ES-I3 (cell line): ENCODE data around the gene ZNF765.
A peak's percentile ranks its signal among the peaks of the same experiment; 100 is the strongest.
"Not testable (repeated sequence)": the region's sequence is repeated elsewhere in the genome, so short reads cannot be mapped to it uniquely, and the experiment has no call there.

Experiments
- H3K36me3 ChIP-seq: 2 replicates; pipeline ENCODE4 v1.6.1; 2013; ENCODE audit warnings: mild to moderate bottlenecking, low read length, control low read depth, moderate library complexity; ENCODE audit not compliant: insufficient read depth
- H3K4me1 ChIP-seq: 2 replicates; pipeline ENCODE4 v1.6.1; 2013; ENCODE audit warnings: mild to moderate bottlenecking, control low read depth, low read length; ENCODE audit not compliant: insufficient read depth
- H3K9ac ChIP-seq: 2 replicates; pipeline ENCODE4 v1.6.1; 2013; ENCODE audit warnings: low read depth, mild to moderate bottlenecking, low read length, moderate library complexity
- H3K9me3 ChIP-seq: 2 replicates; pipeline ENCODE4 v1.6.1; 2013; ENCODE audit warnings: mild to moderate bottlenecking, low read length, moderate library complexity; ENCODE audit not compliant: control insufficient read depth, insufficient read depth

ZNF765 gene

GRCh38 chr19:53394974-53395839 lies at the start of gene ZNF765:
TSS of gene ZNF765 (plus strand) at chr19:53395149. CDS start at chr19:53398016, 2,867 bp downstream.
- Histone ChIP-seq H3K36me3 (no peaks in the 10 kb centered on the region), H3K4me1 (no peaks in the 10 kb centered on the region), H3K9me3 (no peaks in the 10 kb centered on the region), H3K9ac (peak within 1 kb of the TSS; percentile 87)

GRCh38 chr19:53355739-53356138 lies 39.2 kb upstream of the ZNF765 start:
- Histone ChIP-seq H3K9me3 (peaks cover 14% of the 10 kb centered on the region), H3K36me3 (peaks cover 25% of the 10 kb centered on the region), H3K9ac (no peak overlapping the region), H3K4me1 (no peaks in the 10 kb centered on the region)

- H3K36me3 ChIP-seq: peaks cover 3% of the 10 kb centered on the region
- H3K9me3 ChIP-seq: peaks cover 7% of the 10 kb centered on the region; the same call in 1 of the 2 replicates
- H3K4me1 ChIP-seq: no peaks in the 10 kb centered on the region
- no peak overlapping the region; the same call in 1 of the 2 replicates for H3K9ac ChIP-seq
These were observed 36.9 kb upstream of the ZNF765 start for GRCh38 chr19:53357821-53358581.

GRCh38 chr19:53360056-53360455 lies 34.9 kb upstream of the ZNF765 start:
- not testable (repeated sequence) for H3K9me3 ChIP-seq, H3K9ac ChIP-seq, H3K36me3 ChIP-seq, H3K4me1 ChIP-seq

GRCh38 chr19:53365134-53365898 lies 29.6 kb upstream of the ZNF765 start, which contains the start of gene ZNF525:
TSS of gene ZNF525 (plus strand) at chr19:53365705. CDS start at chr19:53372282, 6,577 bp downstream.
- no peaks in the 10 kb centered on the region; the same call in 1 of the 2 replicates for H3K4me1 ChIP-seq
- H3K36me3 ChIP-seq: no peaks in the 10 kb centered on the region
- H3K9ac ChIP-seq: peak within 1 kb of the TSS; percentile 98
- no peaks in the 10 kb centered on the region for H3K9me3 ChIP-seq

- H3K9ac ChIP-seq: peak overlapping the region; percentile 98
- H3K9me3 ChIP-seq: no peaks in the 10 kb centered on the region
- no peaks in the 10 kb centered on the region; the same call in 1 of the 2 replicates for H3K4me1 ChIP-seq
- H3K36me3 ChIP-seq: no peaks in the 10 kb centered on the region
These were observed 29.0 kb upstream of the ZNF765 start for GRCh38 chr19:53365899-53366493.

- Histone ChIP-seq H3K4me1 (peaks cover 5% of the 10 kb centered on the region), H3K9ac (no peak overlapping the region), H3K9me3 (no peaks in the 10 kb centered on the region), H3K36me3 (peaks cover 14% of the 10 kb centered on the region)
These were observed 22.8 kb upstream of the ZNF765 start for GRCh38 chr19:53372196-53372595.

- H3K9me3 ChIP-seq: peaks cover 6% of the 10 kb centered on the region; the same call in 1 of the 2 replicates
- no peak overlapping the region for H3K9ac ChIP-seq
- H3K36me3 ChIP-seq: peaks cover 21% of the 10 kb centered on the region
- H3K4me1 ChIP-seq: peaks cover 5% of the 10 kb centered on the region; the same call in 1 of the 2 replicates
These were observed 20.7 kb upstream of the ZNF765 start for GRCh38 chr19:53374288-53374687.

- H3K36me3 ChIP-seq: peaks cover 21% of the 10 kb centered on the region
- peaks cover 7% of the 10 kb centered on the region; the same call in 1 of the 2 replicates for H3K9me3 ChIP-seq
- no peak overlapping the region for H3K9ac ChIP-seq
- peaks cover 5% of the 10 kb centered on the region; the same call in 1 of the 2 replicates for H3K4me1 ChIP-seq
These were observed 20.2 kb upstream of the ZNF765 start for GRCh38 chr19:53374743-53375142.

GRCh38 chr19:53381376-53381775 lies 13.6 kb upstream of the ZNF765 start:
- H3K4me1 ChIP-seq: no peaks in the 10 kb centered on the region
- no peak overlapping the region for H3K9ac ChIP-seq
- H3K9me3 ChIP-seq: peaks cover 34% of the 10 kb centered on the region
- peaks cover 42% of the 10 kb centered on the region for H3K36me3 ChIP-seq

GRCh38 chr19:53388168-53388567 lies 6.8 kb upstream of the ZNF765 start:
- Histone ChIP-seq H3K9ac (no peak overlapping the region), H3K9me3 (peaks cover 12% of the 10 kb centered on the region), H3K4me1 (no peaks in the 10 kb centered on the region), H3K36me3 (peaks cover 9% of the 10 kb centered on the region; the same call in 1 of the 2 replicates)

- Histone ChIP-seq H3K4me1 (no peaks in the 10 kb centered on the region), H3K9ac (no peak overlapping the region), H3K9me3 (peaks cover 5% of the 10 kb centered on the region), H3K36me3 (peaks cover 5% of the 10 kb centered on the region; the same call in 1 of the 2 replicates)
These were observed 6.0 kb upstream of the ZNF765 start for GRCh38 chr19:53388904-53389303.

- Histone ChIP-seq H3K9ac (peak overlapping the region; percentile 31; the same call in 1 of the 2 replicates), H3K9me3 (0 out of 2 replicates have a peak, but pooled peaks cover 4% of the 10 kb centered on the region), H3K36me3 (peaks cover 3% of the 10 kb centered on the region; the same call in 1 of the 2 replicates), H3K4me1 (no peaks in the 10 kb centered on the region)
These were observed 5.4 kb upstream of the ZNF765 start for GRCh38 chr19:53389571-53389970.
